DND-41 (cell line): Measurements from ENCODE around the gene UBE2QL1.

ENCODE experiments used
- ATAC-seq: fragments of 200-7000 bp; cut with Tn5 transposase; 3 replicates; pipeline ENCODE4 v1.9.1; 2021; ENCODE audit warnings: low read depth; ENCODE audit not compliant: insufficient read depth
- DNase-seq: peaks from one replicate; pipeline ENCODE4 v3.0.0-alpha.2; 2020
- H2AFZ ChIP-seq: 2 replicates; pipeline ENCODE4 v1.6.0; 2012; ENCODE audit warnings: low read depth, low read length
- H3K27ac ChIP-seq: 2 replicates; pipeline ENCODE4 v1.5.1; 2012; ENCODE audit warnings: low read length, inconsistent platforms
- H3K27me3 ChIP-seq: fragments of 200-600 bp; sonication (generic); 2 replicates; pipeline ENCODE4 v1.6.0; 2012; ENCODE audit warnings: low read length, mild to moderate bottlenecking, inconsistent platforms; ENCODE audit not compliant: insufficient read depth, poor library complexity
- H3K36me3 ChIP-seq: 2 replicates; pipeline ENCODE4 v1.5.1; 2012; ENCODE audit warnings: low read length, inconsistent platforms; ENCODE audit not compliant: insufficient read depth
- H3K4me1 ChIP-seq: 2 replicates; pipeline ENCODE4 v1.5.1; 2012; ENCODE audit warnings: mild to moderate bottlenecking, low read length; ENCODE audit not compliant: insufficient read depth
- H3K4me2 ChIP-seq: 2 replicates; pipeline ENCODE4 v1.6.0; 2012; ENCODE audit warnings: mild to moderate bottlenecking, moderate library complexity, low read length, inconsistent platforms; ENCODE audit not compliant: insufficient read depth
- H3K4me3 ChIP-seq, 2 experiments: fragments of 200-600 bp in 1 of 2; shearing (Covaris generic) in 1 of 2; 2 replicates each; pipeline ENCODE4 v1.5.1; 2012 to 2016; ENCODE audit warnings: inconsistent platforms in 2 of 2, low read length in 2 of 2, mild to moderate bottlenecking in 2 of 2, low read depth in 1 of 2, moderate library complexity in 1 of 2
- H3K79me2 ChIP-seq: 2 replicates; pipeline ENCODE4 v1.6.0; 2012; ENCODE audit warnings: low read length, inconsistent platforms; ENCODE audit not compliant: insufficient read depth
- H3K9ac ChIP-seq: 2 replicates; pipeline ENCODE4 v1.6.0; 2012; ENCODE audit warnings: low read depth, mild to moderate bottlenecking, inconsistent platforms, low read length, moderate library complexity
- H3K9me3 ChIP-seq: 2 replicates; pipeline ENCODE4 v1.5.1; 2012; ENCODE audit warnings: low read length, moderate library complexity, mild to moderate bottlenecking, inconsistent platforms; ENCODE audit not compliant: insufficient read depth, severe bottlenecking
- H4K20me1 ChIP-seq: 2 replicates; pipeline ENCODE4 v1.6.0; 2012; ENCODE audit warnings: low read length; ENCODE audit not compliant: insufficient read depth
- EZH2 ChIP-seq: IDR thresholded peaks from 3 replicates; pipeline ENCODE4 v1.6.1; 2012; ENCODE audit warnings: borderline replicate concordance, low read depth, mild to moderate bottlenecking, moderate library complexity, low read length, inconsistent platforms; ENCODE audit not compliant: severe bottlenecking
- TF ChIP-seq, protein P1 (sequence below): IDR thresholded peaks from 2 replicates; pipeline ENCODE4 v1.5.1; 2012; ENCODE audit warnings: borderline replicate concordance, low read length, moderate library complexity, mild to moderate bottlenecking; ENCODE audit not compliant: poor library complexity, severe bottlenecking; ENCODE audit errors: extremely low read depth

UBE2QL1 gene

DNA sequence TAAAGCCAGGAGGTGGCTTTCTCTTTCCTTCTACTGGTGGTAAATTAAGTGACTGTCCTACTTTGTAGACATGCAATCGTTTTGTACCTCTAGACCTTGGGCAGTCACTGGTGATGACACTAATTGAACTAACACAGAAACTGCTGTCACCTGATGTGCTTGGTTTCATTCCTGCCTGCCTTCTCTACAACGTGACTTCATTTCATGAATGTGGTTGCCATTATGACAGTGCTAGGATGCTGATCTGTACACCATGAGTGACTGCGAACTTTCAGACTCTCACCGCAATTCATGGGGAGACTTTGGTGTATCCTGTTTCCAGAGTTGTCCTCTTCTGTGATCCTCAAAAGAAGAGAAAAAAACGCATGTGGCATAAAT is 47.5 kb downstream of the UBE2QL1 start:
- no peaks in the 10 kb centered on the region for H3K9me3 ChIP-seq
- no peak overlapping the region for H3K27ac ChIP-seq
- no peaks in the 10 kb centered on the region for H3K36me3 ChIP-seq
- H2AFZ ChIP-seq = no peak overlapping the region
- H3K79me2 ChIP-seq = no peaks in the 10 kb centered on the region
- H3K4me3 ChIP-seq = no peak overlapping the region
- ATAC-seq = no peak
- no peaks in the 10 kb centered on the region for H3K4me1 ChIP-seq
- no peak for DNase-seq
- H3K4me2 ChIP-seq = no peak overlapping the region
- TF ChIP-seq EZH2 = no peak
- TF ChIP-seq, protein P1, sequence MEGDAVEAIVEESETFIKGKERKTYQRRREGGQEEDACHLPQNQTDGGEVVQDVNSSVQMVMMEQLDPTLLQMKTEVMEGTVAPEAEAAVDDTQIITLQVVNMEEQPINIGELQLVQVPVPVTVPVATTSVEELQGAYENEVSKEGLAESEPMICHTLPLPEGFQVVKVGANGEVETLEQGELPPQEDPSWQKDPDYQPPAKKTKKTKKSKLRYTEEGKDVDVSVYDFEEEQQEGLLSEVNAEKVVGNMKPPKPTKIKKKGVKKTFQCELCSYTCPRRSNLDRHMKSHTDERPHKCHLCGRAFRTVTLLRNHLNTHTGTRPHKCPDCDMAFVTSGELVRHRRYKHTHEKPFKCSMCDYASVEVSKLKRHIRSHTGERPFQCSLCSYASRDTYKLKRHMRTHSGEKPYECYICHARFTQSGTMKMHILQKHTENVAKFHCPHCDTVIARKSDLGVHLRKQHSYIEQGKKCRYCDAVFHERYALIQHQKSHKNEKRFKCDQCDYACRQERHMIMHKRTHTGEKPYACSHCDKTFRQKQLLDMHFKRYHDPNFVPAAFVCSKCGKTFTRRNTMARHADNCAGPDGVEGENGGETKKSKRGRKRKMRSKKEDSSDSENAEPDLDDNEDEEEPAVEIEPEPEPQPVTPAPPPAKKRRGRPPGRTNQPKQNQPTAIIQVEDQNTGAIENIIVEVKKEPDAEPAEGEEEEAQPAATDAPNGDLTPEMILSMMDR = no peak
- no peaks in the 10 kb centered on the region for H4K20me1 ChIP-seq
- H3K27me3 ChIP-seq = no peaks in the 10 kb centered on the region
- H3K9ac ChIP-seq = no peak overlapping the region

DNA sequence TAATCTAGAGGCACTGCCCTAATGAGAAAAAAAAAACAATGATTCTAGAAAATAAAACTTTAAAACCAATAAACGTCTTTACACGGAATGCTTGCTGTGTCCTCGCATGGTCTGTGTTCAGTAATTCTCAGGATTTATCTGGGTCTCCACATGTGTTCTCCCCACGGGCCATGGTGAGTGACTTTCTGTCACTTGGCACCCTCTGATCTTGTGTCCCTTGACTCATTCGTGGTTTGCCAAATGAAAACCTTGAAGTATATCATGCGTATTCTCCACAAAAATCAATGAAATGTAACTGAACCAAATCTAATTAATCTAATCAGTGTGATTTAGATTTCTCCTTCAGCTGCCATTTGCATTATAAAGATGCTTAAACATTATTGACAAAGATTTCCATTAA is 48.0 kb downstream of the UBE2QL1 start:
- no peak overlapping the region for H3K4me2 ChIP-seq
- H3K79me2 ChIP-seq = no peaks in the 10 kb centered on the region
- no peak overlapping the region for H2AFZ ChIP-seq
- DNase-seq (no peak), ATAC-seq (no peak)
- H3K9me3 ChIP-seq = no peaks in the 10 kb centered on the region
- H3K36me3 ChIP-seq = no peaks in the 10 kb centered on the region
- H3K27me3 ChIP-seq = no peaks in the 10 kb centered on the region
- no peaks in the 10 kb centered on the region for H4K20me1 ChIP-seq
- no peak overlapping the region for H3K9ac ChIP-seq
- no peak overlapping the region for H3K4me3 ChIP-seq
- H3K27ac ChIP-seq = no peak overlapping the region
- TF ChIP-seq, protein P1 = no peak
- TF ChIP-seq EZH2 = no peak
- no peaks in the 10 kb centered on the region for H3K4me1 ChIP-seq

DNA sequence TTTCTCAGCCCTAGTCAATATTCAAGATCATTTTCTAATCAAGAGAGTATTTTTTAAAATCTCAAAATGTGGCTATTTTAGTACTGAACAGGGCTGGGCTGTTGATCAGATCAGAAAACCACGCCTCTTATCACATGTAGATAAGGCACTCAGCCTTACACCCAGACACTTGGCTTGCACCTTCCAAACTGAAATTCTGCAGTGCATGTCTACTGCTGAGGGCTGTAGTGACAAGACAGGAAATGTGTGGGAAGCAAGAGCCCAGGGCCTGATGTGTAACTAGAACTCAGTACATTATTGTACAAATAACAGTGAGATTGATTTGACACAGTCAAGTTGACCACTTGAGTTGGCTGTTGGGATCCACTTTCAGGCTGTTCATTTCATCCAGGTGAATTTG is 48.6 kb downstream of the UBE2QL1 start:
- Histone ChIP-seq H3K27me3 (no peaks in the 10 kb centered on the region), H3K4me3 (no peak overlapping the region), H3K9me3 (no peaks in the 10 kb centered on the region), H3K36me3 (no peaks in the 10 kb centered on the region), H4K20me1 (no peaks in the 10 kb centered on the region), H3K9ac (no peak overlapping the region), H3K79me2 (no peaks in the 10 kb centered on the region), H2AFZ (no peak overlapping the region), H3K4me1 (no peaks in the 10 kb centered on the region), H3K4me2 (no peak overlapping the region), H3K27ac (no peak overlapping the region)
- ATAC-seq (no peak), DNase-seq (no peak)
- TF ChIP-seq, protein P1 = no peak
- no peak for TF ChIP-seq EZH2

DNA sequence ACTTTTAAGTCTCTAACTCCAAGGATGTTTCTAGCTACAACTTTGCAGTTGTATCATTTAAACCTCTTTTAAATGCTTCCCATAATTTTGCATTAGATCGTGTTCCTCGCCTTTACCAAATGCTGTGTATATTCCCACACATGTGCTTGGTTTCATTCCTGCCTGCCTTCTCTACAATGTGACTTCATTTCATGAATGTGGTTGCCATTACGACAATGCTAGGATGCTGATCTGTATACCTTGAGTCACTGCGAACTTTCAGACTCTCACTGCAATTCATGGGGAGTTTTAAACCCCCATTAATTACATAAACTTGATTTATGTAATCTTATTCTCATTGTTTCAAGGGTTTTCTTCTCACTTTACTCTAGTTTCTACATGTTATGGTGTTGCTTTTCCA is 50.3 kb downstream of the UBE2QL1 start:
- ATAC-seq = no peak
- Histone ChIP-seq H3K4me3 (no peak overlapping the region), H3K9ac (no peak overlapping the region)

More for the DNA sequence above, 50.3 kb downstream of the UBE2QL1 start:
- Histone ChIP-seq H3K27me3 (no peaks in the 10 kb centered on the region), H3K4me1 (no peaks in the 10 kb centered on the region), H3K9me3 (peaks cover 5% of the 10 kb centered on the region), H2AFZ (no peak overlapping the region), H3K36me3 (no peaks in the 10 kb centered on the region), H3K79me2 (no peaks in the 10 kb centered on the region), H3K4me2 (no peak overlapping the region), H3K27ac (no peak overlapping the region), H4K20me1 (no peaks in the 10 kb centered on the region)
- no peak for DNase-seq
- TF ChIP-seq, protein P1 = no peak
- TF ChIP-seq EZH2 = no peak
